Retina (tissue), 1 donor: ENCODE measurements around the gene ZNF529.
"Not testable (repeated sequence)": the region's sequence is repeated elsewhere in the genome, so short reads cannot be mapped to it uniquely, and the experiment has no call there.

Experiments
- DNase-seq: peaks from one replicate; pipeline ENCODE4 v3.0.0-alpha.2; 2016

Gene ZNF529

GRCh38 chr19:36573020-36573894 is at the start of gene ZNF529:
Gene ZNF529 (minus strand): TSS chr19:36573292. CDS start chr19:36572346, 946 bp downstream.
- peak; percentile 98 for DNase-seq

GRCh38 chr19:36605877-36606478 is 32.9 kb upstream of the ZNF529 start:
- DNase-seq, result no peak

GRCh38 chr19:36605101-36605876 is 32.2 kb upstream of the ZNF529 start, which contains the start of gene ZNF382:
Gene ZNF382 (plus strand): TSS chr19:36605313. CDS start chr19:36609915, 4,602 bp downstream.
- peak; percentile 95 for DNase-seq

- no peak for DNase-seq
Measured at GRCh38 chr19:36604656-36605100, 31.6 kb upstream of the ZNF529 start.

GRCh38 chr19:36602681-36603080 is 29.6 kb upstream of the ZNF529 start:
- not testable (repeated sequence) for DNase-seq

GRCh38 chr19:36579255-36579654 is 6.2 kb upstream of the ZNF529 start:
- no peak for DNase-seq

GRCh38 chr19:36577271-36577996 is 4.3 kb upstream of the ZNF529 start:
- DNase-seq, result no peak

- DNase-seq, result no peak
Measured at GRCh38 chr19:36574741-36575140, 1.6 kb upstream of the ZNF529 start.

GRCh38 chr19:36573895-36574720 is 1.0 kb upstream of the ZNF529 start:
- DNase-seq, result no peak

GRCh38 chr19:36572593-36573019 is 486 bp downstream of the ZNF529 start:
- DNase-seq, result no peak

- DNase-seq, result no peak
Measured at GRCh38 chr19:36564391-36564790, 8.7 kb downstream of the ZNF529 start.

- no peak for DNase-seq
Measured at GRCh38 chr19:36547001-36547732, 25.9 kb downstream of the ZNF529 start.

- no peak for DNase-seq
Measured at GRCh38 chr19:36528921-36529518, 44.1 kb downstream of the ZNF529 start.

- peak; percentile 99 for DNase-seq
Measured at GRCh38 chr19:36528194-36528920, 44.7 kb downstream of the ZNF529 start, which contains the start of gene ZNF260. Gene ZNF260 (minus strand): TSS chr19:36528271. CDS start chr19:36515238, 13,033 bp downstream.

- no peak for DNase-seq
Measured at GRCh38 chr19:36527873-36528193, 45.3 kb downstream of the ZNF529 start.

GRCh38 chr19:36527341-36527740 is 45.8 kb downstream of the ZNF529 start:
- peak; percentile 13 for DNase-seq

GRCh38 chr19:36526581-36526980 is 46.5 kb downstream of the ZNF529 start:
- no peak for DNase-seq

- no peak for DNase-seq
Measured at GRCh38 chr19:36524617-36525016, 48.5 kb downstream of the ZNF529 start.

GRCh38 chr19:36514012-36514612 is 59.0 kb downstream of the ZNF529 start:
- no peak for DNase-seq
